ENCODE results near the gene STARD10. TPM values are rescaled to one million over a fixed set of nuclear protein-coding genes. Genes with fewer than 3 reads are reported as not detected.

The STARD10 gene
- total RNA-seq, 1 donor from 2014 or later = 38.4 TPM

GRCh38 chr11:72751116-72752087 is 42.4 kb downstream of the STARD10 start:
- FAIRE-seq (no peak), DNase-seq (ENCODE audit: low read depth) (no peak)
- Mint-ChIP-seq H3K9me3 (ENCODE audit: unreplicated experiment) (no peaks in the 10 kb centered on the region), H3K36me3 (ENCODE audit: low read depth, unreplicated experiment) (peaks cover 20% of the 10 kb centered on the region), H3K4me3 (ENCODE audit: unreplicated experiment) (peak overlapping the region; percentile 88), H3K4me1 (ENCODE audit: low read depth, unreplicated experiment) (peaks cover 10% of the 10 kb centered on the region), H3K27me3 (ENCODE audit: low read depth, unreplicated experiment) (no peaks in the 10 kb centered on the region), H3K27ac (ENCODE audit: unreplicated experiment) (peak overlapping the region; percentile 34)
- H3K9ac ChIP-seq (ENCODE audit: low read length) = peak overlapping the region; percentile 77
- peaks cover 19% of the 10 kb centered on the region for H3K4me1 ChIP-seq (ENCODE audit: insufficient read depth, low read length)
- no peak overlapping the region for H3K27ac ChIP-seq (ENCODE audit: low read depth, low read length)
- peak overlapping the region; percentile 64 for H2AFZ ChIP-seq (ENCODE audit: low read depth, low read length)
- TF ChIP-seq CTCF (IDR thresholded peaks at IDR 0.05; ENCODE audit: insufficient read depth, low read depth, low read length) = no peak
- no peak for TF ChIP-seq EZH2 (IDR thresholded peaks at IDR 0.05; ENCODE audit: insufficient read depth, low read length)
- H3K9me3 ChIP-seq (ENCODE audit: insufficient read depth, low read depth, low read length) = no peaks in the 10 kb centered on the region
- no peaks in the 10 kb centered on the region for H3K36me3 ChIP-seq (ENCODE audit: insufficient read depth, low read length)
- H3K27me3 ChIP-seq (ENCODE audit: insufficient read depth, low read length) = no peaks in the 10 kb centered on the region
- H3K4me2 ChIP-seq (ENCODE audit: low read length) = peak overlapping the region; percentile 92
- H4K20me1 ChIP-seq (ENCODE audit: insufficient read depth, low read length) = peaks cover 39% of the 10 kb centered on the region
- H3K79me2 ChIP-seq (ENCODE audit: insufficient read depth, low read length) = peaks cover 19% of the 10 kb centered on the region
- H3K4me3 ChIP-seq (ENCODE audit: insufficient read depth, low read depth, low read length) = peak overlapping the region; percentile 65

- Mint-ChIP-seq H3K9me3 (ENCODE audit: unreplicated experiment) (no peaks in the 10 kb centered on the region), H3K36me3 (ENCODE audit: low read depth, unreplicated experiment) (peaks cover 16% of the 10 kb centered on the region), H3K4me3 (ENCODE audit: unreplicated experiment) (peak overlapping the region; percentile 88), H3K27me3 (ENCODE audit: low read depth, unreplicated experiment) (no peaks in the 10 kb centered on the region), H3K27ac (ENCODE audit: unreplicated experiment) (no peak overlapping the region), H3K4me1 (ENCODE audit: low read depth, unreplicated experiment) (peaks cover 10% of the 10 kb centered on the region)
- no peak overlapping the region for H3K9ac ChIP-seq (ENCODE audit: low read length)
- peaks cover 39% of the 10 kb centered on the region for H4K20me1 ChIP-seq (ENCODE audit: insufficient read depth, low read length)
- peak overlapping the region; percentile 92 for H3K4me2 ChIP-seq (ENCODE audit: low read length)
- DNase-seq (ENCODE audit: low read depth) = no peak
- no peak for FAIRE-seq
- no peaks in the 10 kb centered on the region for H3K36me3 ChIP-seq (ENCODE audit: insufficient read depth, low read length)
- no peaks in the 10 kb centered on the region for H3K27me3 ChIP-seq (ENCODE audit: insufficient read depth, low read length)
- H3K4me3 ChIP-seq (ENCODE audit: insufficient read depth, low read depth, low read length) = no peak overlapping the region
- no peaks in the 10 kb centered on the region for H3K9me3 ChIP-seq (ENCODE audit: insufficient read depth, low read depth, low read length)
- no peak for TF ChIP-seq CTCF (IDR thresholded peaks at IDR 0.05; ENCODE audit: insufficient read depth, low read depth, low read length)
- TF ChIP-seq EZH2 (IDR thresholded peaks at IDR 0.05; ENCODE audit: insufficient read depth, low read length) = no peak
- no peak overlapping the region for H3K27ac ChIP-seq (ENCODE audit: low read depth, low read length)
- peaks cover 22% of the 10 kb centered on the region for H3K79me2 ChIP-seq (ENCODE audit: insufficient read depth, low read length)
- H3K4me1 ChIP-seq (ENCODE audit: insufficient read depth, low read length) = peaks cover 19% of the 10 kb centered on the region
- no peak overlapping the region for H2AFZ ChIP-seq (ENCODE audit: low read depth, low read length)
Measured at GRCh38 chr11:72750556-72751115, 43.2 kb downstream of the STARD10 start.

Measured in astrocyte (in vitro differentiated cells and primary cell).